ENCODE data around the gene PMEPA1.
A peak's percentile ranks its signal among the peaks of the same experiment; 100 is the strongest.

The PMEPA1 gene

DNA sequence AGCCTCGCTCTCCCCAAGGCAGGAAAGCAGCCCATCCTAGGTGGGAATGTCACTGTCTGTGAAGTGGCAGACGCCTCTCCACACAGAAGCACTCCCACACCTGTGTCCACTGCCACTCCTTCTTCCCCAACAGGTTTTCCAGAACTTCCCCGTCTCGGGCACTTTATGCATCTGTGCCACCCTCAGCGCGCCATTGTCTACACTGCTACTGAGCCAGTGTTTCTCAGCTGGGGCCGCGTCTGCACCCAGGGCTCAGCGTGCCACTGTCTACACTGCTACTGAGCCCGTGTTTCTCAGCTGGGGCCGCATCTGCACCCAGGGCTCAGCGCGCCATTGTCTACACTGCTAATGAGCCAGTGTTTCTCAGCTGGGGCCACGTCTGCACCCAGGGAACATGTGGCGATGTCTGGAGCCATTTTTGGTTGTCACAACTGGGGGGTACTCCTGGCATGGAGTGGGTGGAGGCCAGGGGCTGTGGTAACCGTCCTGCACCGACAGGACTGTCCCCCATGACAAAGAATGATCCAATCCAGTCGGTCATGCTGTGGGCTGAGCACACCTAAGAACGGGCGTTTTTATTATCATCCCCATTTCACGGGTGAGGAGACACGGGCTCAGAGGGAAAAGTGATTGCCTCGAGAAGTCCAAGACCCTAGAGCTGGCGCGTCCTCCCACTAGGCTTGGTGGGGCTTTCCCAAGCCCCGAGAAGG lies 47.9 kb downstream of the PMEPA1 start:
- DNase-seq (ENCODE audit: low spot score): no peak

DNA sequence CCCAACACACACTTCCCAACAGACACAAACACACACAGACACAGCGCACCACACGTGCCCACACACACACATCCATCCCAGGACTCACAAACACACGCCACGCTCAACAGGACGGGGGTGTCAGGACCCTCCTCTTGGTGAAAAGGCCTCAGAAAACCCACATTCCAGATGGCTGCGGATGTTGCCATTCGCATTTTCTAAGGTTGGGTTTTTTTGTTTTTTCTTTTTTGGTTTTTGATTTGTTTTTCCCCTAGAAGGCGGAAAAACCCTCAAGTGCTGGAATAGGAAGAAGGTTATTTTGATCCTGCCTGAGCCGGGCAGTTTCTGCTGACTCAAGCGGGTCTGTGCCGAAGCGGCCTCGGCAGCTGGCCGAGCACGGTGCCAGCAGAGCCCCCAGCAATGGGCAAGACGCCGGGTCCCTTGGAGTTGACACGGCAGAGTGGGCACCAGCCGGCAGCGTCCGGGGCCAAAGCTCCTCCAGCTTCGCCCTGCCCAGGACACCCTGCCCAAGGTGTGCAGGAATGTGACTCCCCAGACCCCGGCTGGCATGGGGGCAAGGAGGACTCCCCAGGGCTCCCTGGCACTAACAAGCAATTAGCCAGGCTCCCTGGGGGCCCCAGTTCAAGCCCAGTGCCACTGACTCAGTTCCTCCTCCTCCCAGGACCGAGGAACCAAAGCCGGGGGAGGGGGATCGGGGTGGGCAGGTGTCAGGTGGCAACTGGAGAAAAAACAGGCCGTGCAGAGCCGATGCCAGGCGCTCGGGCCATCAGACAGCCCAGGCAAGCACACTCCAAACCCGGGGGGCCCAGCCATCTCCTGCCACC lies 48.7 kb downstream of the PMEPA1 start:
- DNase-seq (ENCODE audit: low spot score): no peak

DNA sequence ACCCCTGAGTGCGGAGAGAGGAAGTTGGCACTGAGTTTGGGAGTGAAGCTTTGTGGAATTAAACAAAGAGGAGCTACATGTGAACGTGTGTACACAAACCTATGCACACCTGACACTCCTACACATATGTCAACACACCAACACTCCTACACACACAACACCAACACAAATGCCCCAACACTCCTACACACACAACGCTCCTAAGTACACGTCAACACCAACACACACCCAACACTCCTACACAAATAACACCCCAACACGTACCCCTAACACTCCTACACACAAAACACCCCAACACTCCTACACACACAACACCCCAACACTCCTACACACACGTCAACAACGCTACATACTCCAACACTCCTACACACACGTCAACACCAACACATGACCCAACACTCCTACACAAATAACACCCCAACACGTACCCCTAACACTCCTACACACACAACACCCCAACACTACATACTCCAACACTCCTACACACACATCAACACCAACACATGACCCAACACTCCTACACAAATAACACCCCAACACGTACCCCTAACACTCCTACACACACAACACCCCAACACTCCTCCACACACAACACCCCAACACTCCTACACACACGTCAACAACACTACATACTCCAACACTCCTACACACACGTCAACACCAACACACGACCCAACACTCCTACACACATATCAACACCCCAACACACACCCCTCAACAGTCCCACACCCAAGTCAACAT lies 49.5 kb downstream of the PMEPA1 start:
- DNase-seq (ENCODE audit: low spot score): no peak

DNA sequence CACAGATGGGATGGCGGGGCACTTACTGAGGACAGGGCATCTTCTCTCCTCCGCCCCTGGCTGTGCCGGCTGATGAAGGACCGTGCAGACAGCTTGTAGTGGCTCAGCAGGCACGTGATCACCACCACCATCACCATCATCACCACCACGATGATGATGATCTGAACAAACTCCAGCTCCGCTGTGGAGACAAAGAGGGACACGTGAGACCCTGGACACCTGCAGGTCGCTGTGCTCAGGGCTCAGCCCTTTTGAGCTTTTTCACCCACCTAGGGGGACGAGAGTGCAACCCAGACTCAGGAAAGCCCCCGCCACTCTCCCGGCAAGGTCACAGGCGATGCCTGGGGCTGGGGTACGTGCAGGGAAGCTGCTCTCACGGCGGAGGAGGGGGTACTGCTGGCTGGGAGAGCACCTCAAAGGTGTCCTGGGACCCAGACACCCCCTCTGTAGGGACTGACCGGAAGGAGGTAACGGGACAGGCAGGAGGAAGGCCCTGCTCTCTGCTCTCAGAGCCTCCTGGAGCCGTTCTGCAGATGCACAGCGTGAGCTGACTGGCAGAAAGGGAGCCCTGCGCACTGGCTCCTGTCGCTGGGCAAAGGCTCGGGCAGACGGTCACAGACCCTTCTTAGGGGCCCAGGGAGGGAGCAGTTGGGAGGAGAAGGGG lies 50.2 kb downstream of the PMEPA1 start:
- DNase-seq (ENCODE audit: low spot score): no peak

DNA sequence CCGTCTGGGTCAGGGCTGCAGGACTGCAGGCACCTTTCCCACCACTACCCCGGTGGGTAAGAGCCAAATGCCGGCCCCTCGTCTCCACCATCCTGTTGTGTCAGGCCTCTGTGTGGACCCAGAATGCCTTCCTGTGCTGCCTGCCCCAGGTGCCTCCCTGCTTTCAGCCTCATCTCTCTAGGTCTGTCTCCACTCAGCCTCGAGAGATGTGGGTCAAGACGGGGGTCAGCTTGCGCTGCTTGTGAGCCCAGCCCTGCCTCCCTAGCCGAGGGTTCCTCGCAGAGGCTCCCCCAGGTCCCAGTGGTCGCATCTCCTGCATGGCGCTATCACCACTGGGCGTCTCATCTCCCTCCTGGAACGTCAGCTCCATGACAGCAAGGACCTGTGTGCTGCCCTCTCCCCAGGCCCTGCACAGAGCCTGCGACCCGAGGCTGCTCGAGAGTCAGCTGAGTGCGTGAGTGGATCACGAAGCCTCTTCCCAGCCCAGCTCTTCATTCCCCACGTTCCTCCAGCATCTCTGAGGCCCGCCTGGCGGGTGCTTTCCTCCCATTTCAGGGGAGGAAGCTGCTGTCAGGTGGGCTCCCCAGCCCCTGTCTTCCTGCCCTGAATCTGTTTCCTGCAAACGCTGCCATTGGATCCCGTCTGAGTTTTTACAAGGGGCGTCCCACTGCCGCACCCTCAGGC lies 50.8 kb downstream of the PMEPA1 start:
- DNase-seq (ENCODE audit: low spot score): no peak

DNA sequence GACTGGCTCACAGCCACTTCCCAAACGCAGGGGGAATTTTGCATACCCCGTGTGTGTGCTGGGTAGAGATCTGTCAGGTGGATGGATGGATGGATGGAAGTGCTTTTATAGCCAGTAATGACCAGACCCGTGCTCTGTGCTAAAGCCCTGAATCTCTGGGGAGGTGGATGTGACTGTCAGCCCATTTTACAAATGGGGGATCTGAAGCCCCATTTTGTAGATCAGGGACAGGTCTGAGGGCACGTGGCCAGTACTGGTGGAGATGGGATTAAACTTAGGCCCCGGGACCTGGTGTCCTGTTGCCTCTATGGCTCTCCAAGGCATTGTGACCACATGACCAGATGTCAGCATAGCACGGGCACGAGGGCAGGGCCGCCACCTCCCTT lies 51.4 kb downstream of the PMEPA1 start:
- DNase-seq (ENCODE audit: low spot score): no peak

DNA sequence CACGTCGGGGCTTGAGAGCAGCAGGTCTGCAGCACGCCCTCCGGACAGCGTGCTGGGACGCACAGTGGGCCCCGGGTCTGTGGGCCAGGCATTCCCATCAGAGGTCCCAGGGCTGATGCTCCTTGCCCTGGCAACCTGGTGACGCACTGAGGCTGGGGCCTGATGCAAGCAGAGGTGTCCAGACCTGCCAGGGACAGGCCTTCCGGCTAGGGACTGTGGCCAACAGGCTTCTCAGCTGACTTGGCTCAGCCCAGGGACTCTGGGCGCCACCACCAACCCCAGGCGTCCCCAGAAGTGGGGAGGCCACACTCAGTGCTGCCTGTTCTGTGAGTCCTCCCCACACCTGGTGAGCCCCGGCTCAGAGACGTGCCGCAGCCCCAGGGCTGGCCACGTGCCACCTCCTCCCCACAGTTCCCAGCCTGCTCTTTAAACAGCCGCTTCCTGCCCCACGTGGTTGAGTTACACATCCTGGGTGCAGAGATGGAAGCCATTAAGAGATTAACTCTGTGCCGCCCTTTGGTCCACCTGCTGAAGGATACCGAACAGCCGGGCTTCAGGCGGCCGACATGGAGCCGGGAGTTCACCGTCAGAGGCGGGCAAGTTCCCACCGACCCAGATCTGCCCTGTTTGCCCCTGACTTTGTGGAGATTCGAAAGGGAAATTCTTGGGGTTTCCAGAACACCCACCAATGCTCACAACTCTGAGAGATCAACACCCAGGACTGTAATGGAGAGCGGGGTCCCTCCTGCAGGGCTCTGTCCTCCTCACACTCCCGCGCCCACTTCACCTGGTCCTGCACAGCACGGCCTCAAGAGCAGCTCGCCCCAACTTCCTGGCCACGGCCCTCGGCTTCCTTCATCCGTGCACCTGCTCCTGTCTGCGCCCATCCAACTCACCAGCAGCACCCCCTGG lies 52.0 kb downstream of the PMEPA1 start:
- no peak for DNase-seq (ENCODE audit: low spot score)

DNA sequence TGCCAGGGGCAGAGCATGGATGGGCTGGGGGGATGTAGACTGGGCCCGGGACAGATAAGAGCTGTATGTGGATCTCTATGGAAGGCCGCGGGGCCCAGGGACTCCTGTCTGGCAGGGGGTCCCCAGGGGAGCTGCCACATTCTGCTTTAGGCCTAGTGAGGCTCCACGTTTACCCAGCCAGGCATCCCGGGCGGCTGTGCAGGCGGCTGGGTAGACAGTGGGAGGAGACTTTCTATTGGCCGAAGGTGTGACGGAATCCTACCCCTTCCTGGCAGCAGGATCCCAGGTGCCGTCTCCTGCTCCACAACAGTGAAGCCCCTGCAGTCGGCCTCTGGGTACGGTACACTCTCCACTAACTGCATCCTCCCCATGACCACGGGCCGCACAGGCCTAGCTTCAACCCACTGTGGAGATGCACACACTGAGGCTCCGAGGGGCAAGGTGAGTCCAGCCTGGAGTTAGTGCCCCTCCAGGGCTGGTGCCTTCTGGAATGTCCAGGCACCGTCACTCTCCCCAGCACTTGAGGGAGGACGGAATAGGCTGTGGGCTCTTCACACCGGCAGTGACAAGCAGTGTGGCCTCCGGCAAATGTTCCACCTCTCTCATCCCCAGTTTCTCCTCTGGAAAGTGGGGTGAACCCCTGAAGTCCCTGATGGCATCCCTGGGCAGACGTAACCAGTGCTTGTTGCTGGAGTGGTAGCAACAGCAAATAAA lies 52.8 kb downstream of the PMEPA1 start:
- no peak for DNase-seq (ENCODE audit: low spot score)

DNA sequence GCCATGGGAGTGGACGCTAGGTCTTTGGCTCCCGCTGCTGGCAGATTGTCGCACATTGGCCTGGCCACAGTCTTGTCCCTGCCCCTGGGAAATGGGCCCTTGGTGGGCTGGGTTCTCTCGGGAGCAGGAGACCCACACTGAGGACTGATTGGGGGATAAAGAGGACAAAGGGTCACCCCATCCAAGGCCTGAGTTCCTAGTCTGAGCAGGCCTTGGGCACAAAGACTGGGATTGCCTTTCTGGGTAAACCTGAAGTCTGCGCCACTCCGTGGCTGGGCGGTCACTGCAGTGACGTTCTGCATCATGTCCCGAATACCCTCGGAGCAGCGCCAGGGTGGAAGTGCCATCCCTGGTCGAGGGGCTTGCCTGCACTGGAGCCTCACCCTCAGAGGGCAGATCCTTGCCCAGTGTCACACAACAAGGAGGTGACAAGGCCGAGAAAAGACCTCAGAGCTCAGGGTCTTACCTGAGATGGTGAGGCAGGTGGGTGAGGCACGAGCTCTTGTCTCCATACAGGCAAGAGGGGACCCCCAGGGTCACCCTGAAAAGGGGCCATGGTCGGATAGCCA lies 53.5 kb downstream of the PMEPA1 start:
- DNase-seq (ENCODE audit: low spot score): no peak

DNA sequence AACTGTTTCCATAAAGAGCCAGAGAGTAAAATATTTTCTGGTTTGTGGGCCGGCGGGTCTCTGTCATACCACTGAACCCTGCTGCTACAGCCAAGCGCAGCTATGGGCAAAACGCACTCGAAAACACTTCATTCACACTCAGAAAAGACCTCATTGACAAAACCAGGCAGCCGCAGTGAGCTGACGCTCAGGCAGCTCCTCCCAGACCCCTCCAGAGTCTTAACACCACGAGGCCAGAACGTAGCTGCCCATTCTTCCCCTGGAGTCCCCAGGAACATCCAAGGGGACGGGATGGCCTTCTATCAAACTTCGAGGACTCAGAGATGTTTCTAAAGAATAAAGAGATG lies 54.0 kb downstream of the PMEPA1 start:
- DNase-seq (ENCODE audit: low spot score): no peak

DNA sequence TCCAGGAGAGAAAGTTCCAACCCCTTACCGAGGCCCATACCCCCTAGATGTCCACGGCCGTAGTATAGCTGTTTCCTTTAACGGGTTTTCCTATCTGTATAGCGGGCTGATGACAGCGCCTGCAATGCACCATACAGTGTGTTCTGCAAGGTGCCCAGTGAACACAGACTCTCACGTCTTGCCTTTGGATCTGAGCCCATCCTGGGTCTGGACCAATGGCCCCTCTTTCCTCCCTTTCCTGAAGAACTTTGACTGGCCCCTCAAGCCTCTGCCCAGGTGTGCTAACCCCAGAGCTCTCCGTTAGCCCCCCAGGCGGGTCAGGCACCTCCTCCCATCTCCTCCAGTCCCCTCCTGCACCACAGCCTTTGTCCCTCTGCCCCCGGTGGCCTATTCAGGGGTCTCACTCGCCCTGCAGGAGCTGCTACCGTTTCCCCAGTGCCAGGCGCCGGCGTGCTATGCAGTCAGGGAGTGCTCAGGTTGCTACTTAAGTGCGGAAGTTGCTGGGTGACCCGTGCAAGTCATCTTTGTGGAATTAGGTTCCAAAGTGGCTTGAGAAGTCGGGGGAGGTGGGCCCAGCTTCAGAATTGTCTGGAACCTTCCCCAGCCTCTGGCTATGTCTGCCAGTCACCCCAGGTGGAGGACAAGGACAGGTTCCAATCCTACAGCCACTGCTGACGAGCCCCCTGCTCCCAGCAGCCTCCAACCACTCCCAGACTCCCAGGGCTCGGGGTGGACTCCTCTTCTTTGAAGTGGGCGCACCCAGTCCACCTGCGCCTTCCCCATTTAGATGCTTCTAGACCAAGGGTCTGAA lies 54.6 kb downstream of the PMEPA1 start:
- DNase-seq (ENCODE audit: low spot score): no peak

DNA sequence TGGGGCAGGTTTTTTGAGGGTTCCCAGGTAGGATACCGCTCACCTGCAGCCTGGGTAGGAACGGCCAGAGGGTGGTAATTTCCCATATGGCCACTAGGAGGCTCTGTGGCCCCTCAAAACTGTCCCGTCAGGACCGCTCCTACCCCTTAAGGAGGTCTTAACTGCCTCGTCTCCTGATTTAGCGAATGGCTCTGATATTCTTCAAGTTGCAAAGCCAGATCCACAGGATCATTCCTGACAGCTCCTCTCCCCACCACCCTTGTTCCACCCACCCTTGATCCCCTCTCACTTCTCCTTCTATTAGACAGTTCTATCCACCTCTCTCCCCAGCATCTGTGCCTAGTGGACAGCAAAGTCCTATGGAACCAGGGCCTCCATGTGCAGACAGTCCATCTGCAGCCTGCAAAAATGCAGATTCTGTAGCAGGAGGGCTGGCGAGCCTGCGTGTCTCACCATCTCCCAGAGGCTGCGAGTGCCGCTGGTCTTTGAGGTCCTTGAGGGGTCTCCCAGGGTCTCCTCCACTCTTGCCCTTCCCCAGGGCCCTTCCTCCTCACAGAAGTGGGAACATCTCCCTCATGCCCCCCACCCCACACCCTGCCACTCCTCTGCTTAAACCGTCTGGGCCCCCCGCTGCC lies 55.3 kb downstream of the PMEPA1 start:
- DNase-seq (ENCODE audit: low spot score): peak; percentile 49

DNA sequence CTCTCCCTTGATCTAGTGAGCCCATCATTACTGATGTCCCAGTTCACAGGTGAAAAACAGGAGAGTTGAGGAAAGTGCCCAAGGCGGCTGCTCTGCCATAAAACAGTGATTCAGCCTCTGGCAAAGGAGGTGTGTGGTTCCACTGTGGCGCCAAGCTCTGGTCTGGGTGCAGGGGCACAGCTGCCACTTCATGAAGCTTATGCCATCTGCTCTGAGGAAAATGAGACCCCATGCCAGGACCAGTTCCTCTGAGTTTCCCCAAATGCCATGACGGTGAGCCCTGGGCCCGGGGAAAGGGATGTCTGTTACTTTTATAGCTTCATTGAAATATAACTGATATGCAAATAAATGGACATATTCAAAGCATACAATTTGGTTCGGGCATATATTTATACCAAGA lies 55.9 kb downstream of the PMEPA1 start:
- no peak for DNase-seq (ENCODE audit: low spot score)

DNA sequence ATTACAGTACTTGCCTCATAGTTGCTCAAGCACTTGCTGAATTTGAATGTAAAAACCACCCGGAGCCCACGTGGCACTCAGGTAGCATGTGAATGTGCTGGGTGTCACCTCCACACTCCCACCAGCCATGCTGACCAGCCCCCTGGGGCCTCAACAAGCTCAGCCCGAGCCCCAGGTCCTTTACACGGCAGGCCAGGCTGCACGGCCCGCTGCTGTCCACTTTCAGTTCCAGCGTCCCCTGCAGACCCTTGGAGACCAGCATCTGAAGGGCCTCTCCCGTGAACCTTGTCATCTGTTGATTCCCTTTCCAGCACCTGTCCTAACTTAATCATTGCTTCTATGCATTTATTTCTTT lies 56.3 kb downstream of the PMEPA1 start:
- no peak for DNase-seq (ENCODE audit: low spot score)

DNA sequence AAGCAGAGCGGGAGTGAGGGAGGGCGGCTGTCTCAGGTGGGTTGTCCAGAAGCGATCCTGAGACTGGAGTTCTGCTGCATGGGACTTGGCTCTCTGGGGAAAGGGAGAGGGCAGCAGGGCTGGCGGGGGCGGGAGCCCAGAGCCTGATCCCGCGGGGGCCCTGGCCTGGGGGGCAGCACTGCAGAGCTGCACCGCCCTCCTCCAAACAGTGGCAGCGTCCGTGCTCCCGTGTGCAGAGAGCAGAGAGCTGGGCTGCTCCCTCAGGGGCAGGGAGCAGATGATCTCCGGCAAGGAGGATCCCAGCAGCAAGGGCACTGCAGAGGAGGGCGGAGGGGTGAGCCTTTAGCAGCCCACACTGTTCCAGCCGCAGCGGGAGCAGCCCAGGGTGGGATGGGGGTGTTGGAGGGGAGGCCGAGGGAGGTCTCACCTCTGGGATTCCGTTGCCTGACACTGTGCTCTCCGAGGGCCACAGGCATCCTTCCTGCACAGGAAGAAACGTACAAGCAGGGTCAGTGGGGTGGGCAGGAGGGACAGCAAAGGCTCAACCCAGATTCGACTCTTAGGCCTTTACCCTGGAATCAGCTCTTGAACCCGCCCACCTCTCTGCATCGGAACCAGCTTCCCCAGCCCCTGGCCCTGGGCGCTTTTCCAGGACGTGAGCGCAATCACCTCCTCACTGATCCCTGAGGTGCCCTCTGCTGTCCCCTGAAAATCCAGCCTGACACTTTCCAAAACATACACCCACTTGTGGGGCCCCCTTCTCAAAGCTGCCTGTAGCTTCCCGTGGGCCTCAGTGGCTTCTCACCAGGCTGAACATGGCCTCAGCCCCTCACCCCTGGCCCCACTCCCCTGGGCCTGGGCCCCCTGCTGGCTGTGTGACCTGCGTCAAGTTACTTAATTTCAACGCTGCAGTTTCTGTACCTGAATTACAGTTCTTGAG lies 56.9 kb downstream of the PMEPA1 start:
- DNase-seq (ENCODE audit: low spot score): no peak

DNA sequence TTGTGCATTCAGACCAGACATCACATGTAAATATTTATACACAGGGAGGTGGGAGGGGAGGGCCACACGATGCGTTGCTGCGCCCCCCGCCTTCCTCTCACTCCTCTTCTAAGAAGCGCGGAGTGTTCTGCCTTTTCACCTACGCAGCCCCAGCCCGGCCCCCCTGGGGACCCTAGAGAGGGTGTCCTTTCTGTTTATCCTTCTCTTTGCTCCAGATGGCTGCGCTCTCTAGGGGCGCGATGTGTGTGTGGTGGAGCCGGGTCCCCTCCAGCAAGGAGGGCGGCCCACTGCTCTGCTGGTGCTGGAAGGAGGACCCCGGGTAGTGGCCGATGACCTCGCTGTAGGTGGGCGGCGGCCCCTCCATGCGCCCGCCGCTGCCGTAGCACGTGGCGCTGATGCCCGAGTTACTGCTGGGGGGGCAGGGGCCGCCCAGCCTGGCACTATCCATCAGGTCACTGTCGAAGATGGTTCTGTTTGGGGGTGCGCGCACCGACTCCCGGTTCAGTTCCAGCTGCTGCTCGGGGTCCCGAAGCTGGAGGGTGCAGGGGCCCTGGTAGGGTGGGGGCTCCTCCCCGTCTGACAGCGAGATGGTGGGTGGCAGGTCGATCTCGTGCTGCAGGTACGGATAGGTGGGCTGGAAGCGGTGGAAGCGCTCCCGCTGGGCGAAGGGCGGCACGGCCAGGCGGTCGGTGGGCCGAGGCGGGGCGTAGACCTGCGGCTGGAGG lies 57.8 kb downstream of the PMEPA1 start:
- DNase-seq (ENCODE audit: low spot score): no peak
